H9 (cell line): ENCODE data around the gene FSIP1. TPM values are rescaled to one million over a fixed set of nuclear protein-coding genes. Genes with fewer than 3 reads are reported as not detected.

ENCODE experiments used
- DNase-seq: peaks from one replicate; pipeline ENCODE4 v3.0.0-alpha.2; 2017
- H2AFZ ChIP-seq: one replicate; pipeline ENCODE4 v1.6.1; 2013; ENCODE audit warnings: mild to moderate bottlenecking, low read length, control low read depth, moderate library complexity
- H2AK5ac ChIP-seq: 2 replicates; pipeline ENCODE4 v1.6.1; 2013; ENCODE audit warnings: low read length, control low read depth, mixed read lengths; ENCODE audit not compliant: insufficient read length
- H2BK120ac ChIP-seq: one replicate; pipeline ENCODE4 v1.6.1; 2013; ENCODE audit warnings: low read depth, mild to moderate bottlenecking, low read length, control low read depth, inconsistent platforms; ENCODE audit not compliant: poor library complexity, severe bottlenecking
- H2BK12ac ChIP-seq: 2 replicates; pipeline ENCODE4 v1.6.1; 2013; ENCODE audit warnings: low read length, control low read depth, mixed read lengths, low read depth; ENCODE audit not compliant: insufficient read length
- H2BK15ac ChIP-seq: 2 replicates; pipeline ENCODE4 v1.6.1; 2013; ENCODE audit warnings: low read depth, low read length, control low read depth
- H2BK20ac ChIP-seq: one replicate; pipeline ENCODE4 v1.6.1; 2013; ENCODE audit warnings: low read depth, mild to moderate bottlenecking, low read length, control low read depth, inconsistent platforms; ENCODE audit not compliant: poor library complexity, severe bottlenecking
- H2BK5ac ChIP-seq: 2 replicates; pipeline ENCODE4 v1.6.1; 2013; ENCODE audit warnings: low read length, control low read depth, mixed read lengths; ENCODE audit not compliant: insufficient read length
- H3K14ac ChIP-seq: 2 replicates; pipeline ENCODE4 v1.6.1; 2013; ENCODE audit warnings: low read length, control low read depth; ENCODE audit not compliant: insufficient read depth
- H3K18ac ChIP-seq: 2 replicates; pipeline ENCODE4 v1.6.1; 2013; ENCODE audit warnings: low read depth, mild to moderate bottlenecking, mixed read lengths, low read length, control low read depth; ENCODE audit not compliant: insufficient read length
- H3K23ac ChIP-seq: 2 replicates; pipeline ENCODE4 v1.6.1; 2013; ENCODE audit warnings: low read length, control low read depth, mixed read lengths, low read depth; ENCODE audit not compliant: insufficient read length
- H3K23me2 ChIP-seq: 2 replicates; pipeline ENCODE4 v1.6.1; 2013; ENCODE audit warnings: low read depth, mild to moderate bottlenecking, mixed read lengths, low read length, control low read depth; ENCODE audit not compliant: insufficient read length, poor library complexity, severe bottlenecking
- H3K27ac ChIP-seq: 2 replicates; pipeline ENCODE4 v1.5.1; 2013; ENCODE audit warnings: low read length, control low read depth, mixed read lengths, low read depth; ENCODE audit not compliant: insufficient read length
- H3K27me3 ChIP-seq: 2 replicates; pipeline ENCODE4 v1.6.1; 2013; ENCODE audit warnings: low read length, control low read depth, inconsistent platforms; ENCODE audit not compliant: insufficient read depth
- H3K4ac ChIP-seq: 2 replicates; pipeline ENCODE4 v1.6.1; 2013; ENCODE audit warnings: low read depth, mild to moderate bottlenecking, control low read depth, inconsistent platforms, low read length, moderate library complexity
- H3K4me1 ChIP-seq: 2 replicates; pipeline ENCODE4 v1.6.1; 2013; ENCODE audit warnings: low read length, control low read depth, inconsistent platforms; ENCODE audit not compliant: insufficient read depth
- H3K4me2 ChIP-seq: 2 replicates; pipeline ENCODE4 v1.6.1; 2013; ENCODE audit warnings: low read length, control low read depth, mixed read lengths; ENCODE audit not compliant: insufficient read length, insufficient read depth
- H3K56ac ChIP-seq: 2 replicates; pipeline ENCODE4 v1.6.1; 2013; ENCODE audit warnings: low read depth, mild to moderate bottlenecking, mixed read lengths, low read length, control low read depth; ENCODE audit not compliant: insufficient read length
- H3K79me1 ChIP-seq: 2 replicates; pipeline ENCODE4 v1.6.1; 2013; ENCODE audit warnings: low read depth, mild to moderate bottlenecking, moderate library complexity, low read length, control low read depth, inconsistent platforms; ENCODE audit not compliant: insufficient read depth, poor library complexity, severe bottlenecking
- H3K79me2 ChIP-seq: 2 replicates; pipeline ENCODE4 v1.6.1; 2013; ENCODE audit warnings: low read length, control low read depth, inconsistent platforms; ENCODE audit not compliant: insufficient read depth
- H3K9ac ChIP-seq: 2 replicates; pipeline ENCODE4 v1.6.1; 2013; ENCODE audit warnings: low read length, control low read depth, mixed read lengths; ENCODE audit not compliant: insufficient read length; ENCODE audit errors: extremely low read depth
- H3K9me3 ChIP-seq: one replicate; pipeline ENCODE4 v1.6.1; 2013; ENCODE audit warnings: low read depth, low read length, inconsistent platforms; ENCODE audit not compliant: control insufficient read depth
- H3T11ph ChIP-seq: one replicate; pipeline ENCODE4 v1.6.1; 2013; ENCODE audit warnings: mild to moderate bottlenecking, low read length, control low read depth, inconsistent platforms
- H4K20me1 ChIP-seq: one replicate; pipeline ENCODE4 v1.6.1; 2013; ENCODE audit not compliant: control insufficient read depth, insufficient read length, insufficient read depth
- H4K5ac ChIP-seq: 2 replicates; pipeline ENCODE4 v1.6.1; 2013; ENCODE audit warnings: low read depth, mild to moderate bottlenecking, mixed read lengths, low read length, control low read depth; ENCODE audit not compliant: insufficient read length
- H4K8ac ChIP-seq: replicated peaks from 2 replicates; pipeline ENCODE4 v1.6.1; 2013; ENCODE audit warnings: low read length, control low read depth, mixed read lengths, low read depth; ENCODE audit not compliant: insufficient read length
- H4K91ac ChIP-seq: 2 replicates; pipeline ENCODE4 v1.6.1; 2013; ENCODE audit warnings: low read depth, mild to moderate bottlenecking, moderate library complexity, mixed read lengths, low read length, control low read depth; ENCODE audit not compliant: insufficient read length
- H3K27ac Mint-ChIP-seq, 3 experiments: 2 replicates in 2 of 3; 3 replicates in 1 of 3; pipeline ENCODE4 v1.8.0; 2020 to 2021; ENCODE audit warnings: mixed read lengths in 3 of 3, mild to moderate bottlenecking in 1 of 3, moderate library complexity in 1 of 3
- H3K27me3 Mint-ChIP-seq: 2 replicates; pipeline ENCODE4 v1.8.0; 2021; ENCODE audit warnings: low read depth, mild to moderate bottlenecking, moderate library complexity, mixed read lengths
- H3K36me3 Mint-ChIP-seq, 3 experiments: 2 replicates in 2 of 3; 3 replicates in 1 of 3; pipeline ENCODE4 v1.8.0; 2020 to 2021; ENCODE audit warnings: low read depth in 3 of 3, mixed read lengths in 3 of 3; ENCODE audit not compliant: insufficient read depth in 1 of 3
- H3K4me1 Mint-ChIP-seq, 2 experiments: 2 replicates each; pipeline ENCODE4 v1.8.0; 2020; ENCODE audit warnings: mixed read lengths in 2 of 2
- H3K4me3 Mint-ChIP-seq, 2 experiments: 2 replicates in 1 of 2; 3 replicates in 1 of 2; pipeline ENCODE4 v1.8.0; 2020 to 2021; ENCODE audit warnings: mild to moderate bottlenecking in 2 of 2, mixed read lengths in 2 of 2, moderate library complexity in 1 of 2
- H3K9me3 Mint-ChIP-seq, 2 experiments: 2 replicates in 1 of 2; 3 replicates in 1 of 2; pipeline ENCODE4 v1.8.0; 2020; ENCODE audit warnings: mild to moderate bottlenecking in 2 of 2, mixed read lengths in 2 of 2, moderate library complexity in 1 of 2
- CTCF ChIP-seq: fragments of 200-600 bp; sonication (generic); conservative IDR thresholded peaks from 3 replicates; pipeline ENCODE4 v1.8.0; 2021; ENCODE audit warnings: antibody characterized with exemption, mild to moderate bottlenecking
- WGBS: extraction: QIAGEN DNeasy Blood & Tissue Kit; methylation state at CpG from one replicate; pipeline ENCODE4 v1.1.7; 2013; ENCODE audit warnings: missing lambda C conversion rate, low lambda C conversion rate, mixed read lengths; ENCODE audit not compliant: insufficient read length; ENCODE audit errors: extremely low coverage; 5-methylcytosine and 5-hydroxymethylcytosine counted together
- total RNA-seq: library from RNA; stranded (reverse); gene quantifications from 2 replicates; pipeline ENCODE4 v1.2.1, GENCODE V29; 2021

The FSIP1 gene
- total RNA-seq, 1 experiment from 2014 or later: 0.96 TPM

DNA sequence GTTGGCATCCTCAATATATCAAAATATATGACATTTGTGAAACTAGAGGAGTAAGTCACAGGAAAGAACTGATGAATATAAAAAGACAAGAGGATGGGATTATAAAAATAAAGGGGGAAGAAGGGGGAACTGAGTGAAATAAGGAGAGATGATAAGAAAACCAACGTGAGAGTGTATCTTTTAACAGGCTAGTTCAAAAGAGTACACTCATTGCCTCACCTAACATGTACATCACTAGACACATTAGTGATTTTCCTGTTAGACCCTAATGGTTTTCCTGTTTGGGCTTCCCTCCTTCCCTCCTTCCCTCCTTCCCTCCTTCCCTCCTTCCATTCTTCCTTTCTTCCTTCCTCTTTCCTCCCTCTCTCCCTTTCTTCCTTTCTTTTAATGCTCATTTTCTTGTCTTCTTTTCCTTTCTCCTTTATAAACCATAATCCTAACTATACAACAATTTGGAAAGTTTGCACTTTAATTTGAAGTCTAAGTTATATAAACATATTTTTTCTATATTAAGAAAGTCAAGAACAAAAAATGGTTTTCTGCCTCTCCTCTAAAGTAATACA lies 35.8 kb downstream of the FSIP1 start:
- H2BK15ac ChIP-seq: no peak overlapping the region
- no peak overlapping the region for H3K56ac ChIP-seq
- no peak overlapping the region for H2BK120ac ChIP-seq
- H3K27ac Mint-ChIP-seq: no peak overlapping the region
- H3K79me1 ChIP-seq: no peaks in the 10 kb centered on the region
- no peaks in the 10 kb centered on the region for H3K27me3 Mint-ChIP-seq
- no CpG with 5 or more reads among the region's 1 CpG for WGBS
- no peaks in the 10 kb centered on the region for H3K27me3 ChIP-seq
- no peak overlapping the region for H2BK20ac ChIP-seq
- no peak overlapping the region for H2BK12ac ChIP-seq
- no peak overlapping the region for H3K14ac ChIP-seq
- peaks cover 4 to 9% of the 10 kb centered on the region in 2 experiments; a peak in 2 of 4 replicates for H3K4me1 Mint-ChIP-seq
- H3K79me2 ChIP-seq: no peaks in the 10 kb centered on the region
- H3T11ph ChIP-seq: no peak overlapping the region
- H4K91ac ChIP-seq: no peak overlapping the region
- no peak overlapping the region for H3K27ac ChIP-seq
- H3K23ac ChIP-seq: no peak overlapping the region
- H3K9me3 Mint-ChIP-seq: peaks cover 2 to 11% of the 10 kb centered on the region in 2 experiments; a peak in 3 of 5 replicates
- no peak overlapping the region for H4K5ac ChIP-seq
- H3K4ac ChIP-seq: no peak overlapping the region
- H2AFZ ChIP-seq: no peak overlapping the region
- H3K4me3 Mint-ChIP-seq: no peak overlapping the region
- DNase-seq: no peak
- peaks cover 0 to 25% (median 2%) of the 10 kb centered on the region in 3 experiments; a peak in 3 of 7 replicates for H3K36me3 Mint-ChIP-seq
- no peak for TF ChIP-seq CTCF
- H3K18ac ChIP-seq: no peak overlapping the region
- no peaks in the 10 kb centered on the region for H3K23me2 ChIP-seq
- H2BK5ac ChIP-seq: no peak overlapping the region
- no peaks in the 10 kb centered on the region for H3K4me1 ChIP-seq
- no peak overlapping the region for H3K4me2 ChIP-seq
- no peak overlapping the region for H2AK5ac ChIP-seq
- no peak overlapping the region for H4K8ac ChIP-seq
- H3K9me3 ChIP-seq: no peaks in the 10 kb centered on the region
- H3K9ac ChIP-seq: no peak overlapping the region
- H4K20me1 ChIP-seq: no peaks in the 10 kb centered on the region
